HFFc6 (cell line): ENCODE measurements around the gene CYSTM1. TPM values are rescaled to one million over a fixed set of nuclear protein-coding genes. Genes with fewer than 3 reads are reported as not detected.

Source experiments
- DNase-seq: peaks from one replicate; pipeline ENCODE4 v3.0.0-alpha.2; 2018
- H3K27ac Mint-ChIP-seq: 2 replicates; pipeline ENCODE4 v1.8.0; 2020; ENCODE audit warnings: mild to moderate bottlenecking, mixed read lengths
- H3K27me3 Mint-ChIP-seq: 2 replicates; pipeline ENCODE4 v1.8.0; 2021; ENCODE audit warnings: mild to moderate bottlenecking, moderate library complexity, mixed read lengths; ENCODE audit not compliant: insufficient read depth
- H3K36me3 Mint-ChIP-seq: 2 replicates; pipeline ENCODE4 v1.8.0; 2021; ENCODE audit warnings: low read depth, mixed read lengths
- H3K4me1 Mint-ChIP-seq: 2 replicates; pipeline ENCODE4 v1.8.0; 2020; ENCODE audit warnings: low read depth, mixed read lengths
- H3K4me3 Mint-ChIP-seq: 2 replicates; pipeline ENCODE4 v1.8.0; 2020; ENCODE audit warnings: mild to moderate bottlenecking, moderate library complexity, mixed read lengths
- H3K9me3 Mint-ChIP-seq: 2 replicates; pipeline ENCODE4 v1.8.0; 2020; ENCODE audit warnings: mild to moderate bottlenecking, mixed read lengths
- total RNA-seq, 6 experiments: library from RNA; stranded (reverse); fragmentation: NEBNext Ultra II Directional; extraction: Animal tissue kit (Norgen Biotek cat#: 25700); gene quantifications; 2 replicates in 1 of 6; 3 replicates in 5 of 6; pipeline ENCODE4 v1.2.3, GENCODE V29; 2021
- TF ChIP-seq, protein P1 (sequence below): fragments of 200-600 bp; sonication (generic); IDR thresholded peaks from 2 replicates; pipeline ENCODE4 v1.5.0; 2021; ENCODE audit warnings: antibody characterized with exemption, mild to moderate bottlenecking

Gene CYSTM1
- total RNA-seq, 6 experiments from 2014 or later, result 11.6 to 16.7 (median 12.5) TPM

DNA sequence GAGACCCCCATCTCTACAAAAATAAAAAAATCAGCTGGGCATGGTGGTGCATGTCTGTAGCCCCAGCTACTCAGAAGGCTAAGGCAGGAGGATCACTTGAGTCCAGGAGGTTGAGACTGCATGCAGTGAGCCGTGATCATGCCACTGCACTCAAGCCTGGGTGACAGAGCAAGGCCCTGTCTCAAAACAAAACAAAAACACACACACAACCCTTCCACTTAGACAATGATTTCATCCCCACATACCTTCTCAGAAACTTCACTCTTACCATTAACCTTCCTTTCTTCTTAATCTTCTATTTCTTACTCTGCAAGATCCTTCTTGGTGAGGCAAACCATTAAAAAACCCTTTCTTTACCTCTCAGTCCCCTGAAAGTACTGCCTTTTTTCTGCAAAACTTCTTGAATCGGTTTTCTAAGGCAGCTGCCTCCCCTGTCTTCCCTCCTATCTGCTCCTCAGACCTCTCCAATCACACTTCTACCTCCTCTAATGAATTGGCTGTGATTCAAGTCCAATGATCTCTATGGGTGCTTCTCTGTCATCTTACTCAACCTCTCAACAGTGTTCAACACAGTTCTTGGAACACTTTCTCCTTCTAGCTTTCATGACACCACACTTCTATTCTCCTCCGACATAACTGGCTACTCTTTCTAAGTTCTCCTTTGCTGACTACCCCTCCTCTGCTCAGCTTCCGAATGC, 80.6 kb downstream of the CYSTM1 start:
- TF ChIP-seq, protein P1, sequence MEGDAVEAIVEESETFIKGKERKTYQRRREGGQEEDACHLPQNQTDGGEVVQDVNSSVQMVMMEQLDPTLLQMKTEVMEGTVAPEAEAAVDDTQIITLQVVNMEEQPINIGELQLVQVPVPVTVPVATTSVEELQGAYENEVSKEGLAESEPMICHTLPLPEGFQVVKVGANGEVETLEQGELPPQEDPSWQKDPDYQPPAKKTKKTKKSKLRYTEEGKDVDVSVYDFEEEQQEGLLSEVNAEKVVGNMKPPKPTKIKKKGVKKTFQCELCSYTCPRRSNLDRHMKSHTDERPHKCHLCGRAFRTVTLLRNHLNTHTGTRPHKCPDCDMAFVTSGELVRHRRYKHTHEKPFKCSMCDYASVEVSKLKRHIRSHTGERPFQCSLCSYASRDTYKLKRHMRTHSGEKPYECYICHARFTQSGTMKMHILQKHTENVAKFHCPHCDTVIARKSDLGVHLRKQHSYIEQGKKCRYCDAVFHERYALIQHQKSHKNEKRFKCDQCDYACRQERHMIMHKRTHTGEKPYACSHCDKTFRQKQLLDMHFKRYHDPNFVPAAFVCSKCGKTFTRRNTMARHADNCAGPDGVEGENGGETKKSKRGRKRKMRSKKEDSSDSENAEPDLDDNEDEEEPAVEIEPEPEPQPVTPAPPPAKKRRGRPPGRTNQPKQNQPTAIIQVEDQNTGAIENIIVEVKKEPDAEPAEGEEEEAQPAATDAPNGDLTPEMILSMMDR, result no peak
- H3K4me1 Mint-ChIP-seq, result peaks cover 5% of the 10 kb centered on the region
- no peak overlapping the region for H3K4me3 Mint-ChIP-seq
- no peaks in the 10 kb centered on the region for H3K27me3 Mint-ChIP-seq
- peaks cover 22% of the 10 kb centered on the region for H3K36me3 Mint-ChIP-seq
- no peaks in the 10 kb centered on the region for H3K9me3 Mint-ChIP-seq
- no peak overlapping the region for H3K27ac Mint-ChIP-seq
- DNase-seq, result no peak

DNA sequence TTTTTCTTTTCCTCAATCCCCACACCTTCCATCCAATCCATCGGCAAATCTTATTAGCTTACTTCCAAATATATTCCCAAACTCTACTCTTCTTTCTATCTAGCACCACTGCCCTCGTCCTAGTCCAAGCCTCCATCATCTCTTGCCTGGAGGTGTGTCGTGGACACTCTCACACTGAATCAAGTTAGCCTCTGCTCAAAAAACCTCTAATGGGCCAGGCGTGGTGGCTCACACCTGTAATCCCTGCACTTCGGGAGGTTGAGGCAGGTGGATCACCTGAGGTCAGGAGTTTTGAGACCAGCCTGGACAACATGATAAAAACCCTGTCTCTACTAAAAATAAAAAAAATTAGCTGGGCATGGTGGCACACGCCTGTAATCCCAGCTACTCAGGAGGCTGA, 81.7 kb downstream of the CYSTM1 start:
- no peak for DNase-seq
- H3K4me1 Mint-ChIP-seq, result peaks cover 16% of the 10 kb centered on the region

GRCh38 chr5:140258016-140258415, 83.0 kb downstream of the CYSTM1 start:
- Mint-ChIP-seq H3K27me3 (no peaks in the 10 kb centered on the region), H3K4me3 (peak overlapping the region; percentile 27), H3K4me1 (peaks cover 25% of the 10 kb centered on the region), H3K36me3 (peaks cover 22% of the 10 kb centered on the region), H3K9me3 (no peaks in the 10 kb centered on the region), H3K27ac (peak overlapping the region; percentile 82)
- TF ChIP-seq, protein P1, result no peak
- DNase-seq, result peak; percentile 19

More for the DNA sequence above, 81.7 kb downstream of the CYSTM1 start:
- no peak overlapping the region for H3K27ac Mint-ChIP-seq
- no peaks in the 10 kb centered on the region for H3K27me3 Mint-ChIP-seq
- peaks cover 22% of the 10 kb centered on the region for H3K36me3 Mint-ChIP-seq
- H3K4me3 Mint-ChIP-seq, result no peak overlapping the region
- H3K9me3 Mint-ChIP-seq, result no peaks in the 10 kb centered on the region
- TF ChIP-seq, protein P1, result no peak

DNA sequence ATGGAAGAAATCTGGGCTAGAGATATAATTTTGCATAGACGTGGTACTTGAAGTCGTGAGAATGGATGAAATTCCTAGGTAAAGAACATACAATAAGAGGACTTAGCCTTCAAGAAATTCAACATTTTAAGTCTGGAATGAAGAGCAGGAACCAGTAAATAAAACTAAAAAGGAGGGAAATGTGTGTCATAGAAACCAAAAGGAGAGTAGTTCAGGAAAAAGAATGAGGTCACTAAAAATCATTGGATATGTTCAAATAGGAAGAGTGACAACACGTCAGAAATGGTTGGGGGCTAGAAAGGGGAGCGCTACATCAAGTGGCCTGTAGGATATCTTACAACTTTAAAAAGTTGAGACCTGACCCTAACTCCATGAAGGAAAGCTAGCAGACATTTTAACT, 83.9 kb downstream of the CYSTM1 start:
- no peak for DNase-seq
- Mint-ChIP-seq H3K27ac (peak overlapping the region; percentile 82), H3K9me3 (no peaks in the 10 kb centered on the region), H3K36me3 (peaks cover 22% of the 10 kb centered on the region), H3K27me3 (no peaks in the 10 kb centered on the region), H3K4me1 (peaks cover 25% of the 10 kb centered on the region), H3K4me3 (no peak overlapping the region)
- TF ChIP-seq, protein P1, result 0 out of 2 replicates have a peak, but pooled peaks have one; percentile 17

- H3K4me1 Mint-ChIP-seq, result peaks cover 25% of the 10 kb centered on the region
- no peak overlapping the region for H3K4me3 Mint-ChIP-seq
- peaks cover 22% of the 10 kb centered on the region for H3K36me3 Mint-ChIP-seq
- H3K27me3 Mint-ChIP-seq, result no peaks in the 10 kb centered on the region
- DNase-seq, result no peak
- TF ChIP-seq, protein P1, result no peak
- no peak overlapping the region for H3K27ac Mint-ChIP-seq
- H3K9me3 Mint-ChIP-seq, result no peaks in the 10 kb centered on the region
These were observed 84.5 kb downstream of the CYSTM1 start for GRCh38 chr5:140259500-140259899.
